ENCODE results near the gene ARMC12.

DNA sequence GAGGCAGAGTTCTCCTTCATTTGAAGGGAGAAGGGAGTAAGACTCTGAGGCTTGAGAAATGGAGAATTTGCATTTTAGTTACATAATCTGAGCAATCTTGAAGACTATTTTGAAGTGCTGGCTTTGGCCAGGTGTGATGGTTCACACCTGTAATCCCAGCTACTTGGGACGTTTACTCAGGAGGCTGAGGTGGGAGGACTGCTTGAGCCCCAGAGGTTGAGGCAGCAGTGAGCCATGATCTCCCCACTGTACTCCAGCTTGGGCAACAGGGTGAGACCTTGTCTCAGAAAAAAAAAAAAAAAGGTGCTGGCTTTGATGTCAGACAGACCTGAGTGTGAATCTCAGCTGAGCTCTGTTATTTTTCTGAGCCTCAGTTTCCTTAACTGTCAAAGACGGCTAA, 12.4 kb upstream of the ARMC12 start:
- TF ChIP-seq CTCF (IDR thresholded peaks at IDR 0.05) (no peak), USF2 (IDR thresholded peaks at IDR 0.05) (no peak), KDM1A (IDR thresholded peaks at IDR 0.05; ENCODE audit: low read depth) (no peak), CBX8 (IDR thresholded peaks at IDR 0.05) (no peak), HDAC2 (IDR thresholded peaks at IDR 0.05) (no peak), ZC3H11A (IDR thresholded peaks at IDR 0.05) (no peak), ESRRA (IDR thresholded peaks at IDR 0.05; ENCODE audit: borderline replicate concordance, low read length) (no peak), EP300 (IDR thresholded peaks at IDR 0.05) (no peak)

All from A549 (cell line).